ENCODE measurements around the gene SND1.

- TF ChIP-seq, protein P1, sequence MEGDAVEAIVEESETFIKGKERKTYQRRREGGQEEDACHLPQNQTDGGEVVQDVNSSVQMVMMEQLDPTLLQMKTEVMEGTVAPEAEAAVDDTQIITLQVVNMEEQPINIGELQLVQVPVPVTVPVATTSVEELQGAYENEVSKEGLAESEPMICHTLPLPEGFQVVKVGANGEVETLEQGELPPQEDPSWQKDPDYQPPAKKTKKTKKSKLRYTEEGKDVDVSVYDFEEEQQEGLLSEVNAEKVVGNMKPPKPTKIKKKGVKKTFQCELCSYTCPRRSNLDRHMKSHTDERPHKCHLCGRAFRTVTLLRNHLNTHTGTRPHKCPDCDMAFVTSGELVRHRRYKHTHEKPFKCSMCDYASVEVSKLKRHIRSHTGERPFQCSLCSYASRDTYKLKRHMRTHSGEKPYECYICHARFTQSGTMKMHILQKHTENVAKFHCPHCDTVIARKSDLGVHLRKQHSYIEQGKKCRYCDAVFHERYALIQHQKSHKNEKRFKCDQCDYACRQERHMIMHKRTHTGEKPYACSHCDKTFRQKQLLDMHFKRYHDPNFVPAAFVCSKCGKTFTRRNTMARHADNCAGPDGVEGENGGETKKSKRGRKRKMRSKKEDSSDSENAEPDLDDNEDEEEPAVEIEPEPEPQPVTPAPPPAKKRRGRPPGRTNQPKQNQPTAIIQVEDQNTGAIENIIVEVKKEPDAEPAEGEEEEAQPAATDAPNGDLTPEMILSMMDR (IDR thresholded peaks at IDR 0.05 in 8 of 11, conservative IDR thresholded peaks at IDR 0.05 in 3 of 11) = no peak
- no peak for TF ChIP-seq POLR2A (IDR thresholded peaks at IDR 0.05)
Observed at GRCh38 chr7:127781081-127781480, 129.1 kb downstream of the SND1 start.
